Natural killer cell (primary cell): ENCODE data around the gene IBTK. TPM values are rescaled to one million over a fixed set of nuclear protein-coding genes. Genes with fewer than 3 reads are reported as not detected.
"Not testable (repeated sequence)": the region's sequence is repeated elsewhere in the genome, so short reads cannot be mapped to it uniquely, and the experiment has no call there.

Experiments
- ATAC-seq, 3 donors: fragments of 150-1000 bp in 2 of 3; fragments of 200-7000 bp in 1 of 3; cut with Tn5 transposase; 1 replicate in 1 of 3; 2 replicates in 2 of 3; pipeline ENCODE4 v1.10.0; 2021; ENCODE audit warnings: mild to moderate bottlenecking in 2 of 3, moderate library complexity in 2 of 3
- DNase-seq, 2 donors: peaks; one replicate each; pipeline versions ENCODE4 v3.0.0 to v3.0.0-alpha.2; 2013 to 2021; ENCODE audit warnings: mixed read lengths in 1 of 2
- H3K27ac ChIP-seq: one replicate; pipeline ENCODE4 v1.5.1; 2013; ENCODE audit warnings: mild to moderate bottlenecking, low read length
- H3K27me3 ChIP-seq: one replicate; pipeline ENCODE4 v1.6.1; 2013; ENCODE audit warnings: low read length; ENCODE audit not compliant: control insufficient read depth, insufficient read depth
- H3K36me3 ChIP-seq: one replicate; pipeline ENCODE4 v1.6.1; 2013; ENCODE audit warnings: low read length; ENCODE audit not compliant: control insufficient read depth, insufficient read depth
- H3K4me1 ChIP-seq: one replicate; pipeline ENCODE4 v1.6.1; 2013; ENCODE audit warnings: low read length; ENCODE audit not compliant: control insufficient read depth, insufficient read depth
- H3K4me3 ChIP-seq: one replicate; pipeline ENCODE4 v1.5.1; 2013; ENCODE audit warnings: low read length
- H3K9me3 ChIP-seq: one replicate; pipeline ENCODE4 v1.6.1; 2013; ENCODE audit warnings: low read length; ENCODE audit not compliant: control insufficient read depth, insufficient read depth
- H3K27ac Mint-ChIP-seq, 2 donors: one replicate each; pipeline ENCODE4 v1.8.0; 2022; ENCODE audit warnings: mild to moderate bottlenecking in 2 of 2, mixed read lengths in 2 of 2, moderate library complexity in 1 of 2
- H3K27me3 Mint-ChIP-seq, 2 donors: one replicate each; pipeline ENCODE4 v1.8.0; 2022; ENCODE audit warnings: low read depth in 2 of 2, mixed read lengths in 2 of 2
- H3K36me3 Mint-ChIP-seq: one replicate; pipeline ENCODE4 v1.8.0; 2022; ENCODE audit warnings: mixed read lengths
- H3K4me1 Mint-ChIP-seq, 2 donors: one replicate each; pipeline ENCODE4 v1.8.0; 2022; ENCODE audit warnings: mixed read lengths in 2 of 2
- H3K4me3 Mint-ChIP-seq: one replicate; pipeline ENCODE4 v1.8.0; 2022; ENCODE audit warnings: mild to moderate bottlenecking, moderate library complexity, mixed read lengths
- H3K9me3 Mint-ChIP-seq, 2 donors: one replicate each; pipeline ENCODE4 v1.8.0; 2022; ENCODE audit warnings: mixed read lengths in 2 of 2
- WGBS: methylation state at CpG from one replicate; pipeline ENCODE4 v1.1.7; 2013; ENCODE audit warnings: missing lambda C conversion rate; ENCODE audit not compliant: insufficient coverage; 5-methylcytosine and 5-hydroxymethylcytosine counted together
- intact Hi-C: fragments of 100-400 bp; cut with micrococcal nuclease; formaldehyde crosslinking; loops from one replicate; pipeline ENCODE4 v1.14.2; 2022
- total RNA-seq, 4 donors: library from RNA; stranded (reverse); fragments of 120-200 nt in 1 of 4; gene quantifications; one replicate each; pipeline versions ENCODE4 v1.2.3 to v1.2.4, GENCODE V29; 2013 to 2022
- TF ChIP-seq, protein P1 (sequence below): fragments of 200-600 bp; IDR thresholded peaks from one replicate; pipeline ENCODE4 v1.8.0; 2022; ENCODE audit warnings: antibody characterized with exemption

IBTK gene
- total RNA-seq, 3 donors from 2014 or later (not counting 1 experiment from before 2014, with no cell fraction given): 18.3 to 23.5 (median 22.2) TPM

DNA sequence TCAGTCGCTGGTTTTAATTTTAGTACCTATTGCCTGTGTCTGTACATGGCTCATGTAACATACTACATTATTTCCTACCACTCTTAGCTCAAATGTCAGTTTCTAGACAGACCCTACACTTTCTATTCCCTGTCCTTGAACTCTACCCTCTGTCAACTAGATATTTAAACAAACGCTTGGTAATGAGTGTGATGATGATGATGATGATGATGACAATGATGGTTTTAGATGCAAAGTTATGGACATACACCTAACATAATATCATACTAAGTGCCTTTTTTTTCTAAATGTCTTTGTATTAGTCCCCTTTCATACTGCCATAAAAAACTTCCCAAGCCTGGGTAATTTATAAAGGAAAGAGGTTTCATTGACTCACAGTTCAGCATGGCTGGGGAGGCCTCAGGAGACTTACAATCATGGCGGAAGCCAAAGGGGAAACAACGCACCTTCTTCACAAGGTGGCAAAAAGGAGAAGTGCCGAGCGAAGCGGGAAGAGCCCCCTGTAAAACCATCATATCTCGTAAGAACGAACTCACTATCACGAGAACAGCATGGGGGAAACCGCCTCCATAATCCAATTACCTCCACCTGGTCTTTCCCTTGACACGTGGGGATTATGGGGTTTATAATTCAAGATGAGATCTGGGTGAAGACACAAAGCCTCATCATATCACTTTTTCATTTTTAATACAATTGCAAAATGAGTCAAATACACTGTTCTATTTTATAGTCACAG is 87.1 kb downstream of the IBTK start:
- ATAC-seq: no peak
- Mint-ChIP-seq H3K36me3 (no peaks in the 10 kb centered on the region), H3K9me3 (no peaks in the 10 kb centered on the region), H3K4me3 (no peak overlapping the region), H3K4me1 (no peaks in the 10 kb centered on the region), H3K27ac (no peak overlapping the region), H3K27me3 (no peaks in the 10 kb centered on the region)
- WGBS: 96% methylated on average over 3 of the region's 12 CpGs
- Histone ChIP-seq H3K4me3 (no peak overlapping the region), H3K27me3 (no peaks in the 10 kb centered on the region), H3K4me1 (no peaks in the 10 kb centered on the region), H3K9me3 (no peaks in the 10 kb centered on the region), H3K36me3 (no peaks in the 10 kb centered on the region), H3K27ac (no peak overlapping the region)
- TF ChIP-seq, protein P1, sequence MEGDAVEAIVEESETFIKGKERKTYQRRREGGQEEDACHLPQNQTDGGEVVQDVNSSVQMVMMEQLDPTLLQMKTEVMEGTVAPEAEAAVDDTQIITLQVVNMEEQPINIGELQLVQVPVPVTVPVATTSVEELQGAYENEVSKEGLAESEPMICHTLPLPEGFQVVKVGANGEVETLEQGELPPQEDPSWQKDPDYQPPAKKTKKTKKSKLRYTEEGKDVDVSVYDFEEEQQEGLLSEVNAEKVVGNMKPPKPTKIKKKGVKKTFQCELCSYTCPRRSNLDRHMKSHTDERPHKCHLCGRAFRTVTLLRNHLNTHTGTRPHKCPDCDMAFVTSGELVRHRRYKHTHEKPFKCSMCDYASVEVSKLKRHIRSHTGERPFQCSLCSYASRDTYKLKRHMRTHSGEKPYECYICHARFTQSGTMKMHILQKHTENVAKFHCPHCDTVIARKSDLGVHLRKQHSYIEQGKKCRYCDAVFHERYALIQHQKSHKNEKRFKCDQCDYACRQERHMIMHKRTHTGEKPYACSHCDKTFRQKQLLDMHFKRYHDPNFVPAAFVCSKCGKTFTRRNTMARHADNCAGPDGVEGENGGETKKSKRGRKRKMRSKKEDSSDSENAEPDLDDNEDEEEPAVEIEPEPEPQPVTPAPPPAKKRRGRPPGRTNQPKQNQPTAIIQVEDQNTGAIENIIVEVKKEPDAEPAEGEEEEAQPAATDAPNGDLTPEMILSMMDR: no peak
- no peak for DNase-seq
- intact Hi-C loops: no loop called here

DNA sequence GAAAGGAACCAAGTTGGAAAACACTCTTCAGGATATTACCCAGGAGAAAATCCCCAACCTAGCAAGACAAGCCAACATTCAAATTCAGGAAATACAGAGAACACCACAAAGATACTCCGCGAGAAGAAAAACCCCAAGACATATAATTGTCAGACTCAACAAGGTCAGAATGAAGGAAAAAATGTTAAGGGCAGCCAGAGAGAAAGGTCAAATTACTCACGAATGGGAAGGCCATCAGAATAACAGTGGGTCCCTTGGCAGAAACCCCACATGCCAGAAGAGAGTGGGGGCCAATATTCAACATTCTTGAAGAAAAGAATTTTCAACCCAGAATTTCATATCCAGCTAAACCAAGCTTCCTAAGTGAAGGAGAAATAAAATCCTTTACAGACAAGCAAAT is 94.8 kb downstream of the IBTK start:
- H3K4me1 ChIP-seq, H3K4me3 ChIP-seq, H3K27me3 ChIP-seq, H3K27ac ChIP-seq, H3K4me3 Mint-ChIP-seq, H3K27ac Mint-ChIP-seq, H3K4me1 Mint-ChIP-seq, H3K9me3 ChIP-seq, intact Hi-C loops, H3K9me3 Mint-ChIP-seq, ATAC-seq, DNase-seq, H3K27me3 Mint-ChIP-seq, H3K36me3 ChIP-seq: not testable (repeated sequence)
- WGBS: 86% methylated on average over 3 of the region's 3 CpGs
- peaks cover 20% of the 10 kb centered on the region for H3K36me3 Mint-ChIP-seq

DNA sequence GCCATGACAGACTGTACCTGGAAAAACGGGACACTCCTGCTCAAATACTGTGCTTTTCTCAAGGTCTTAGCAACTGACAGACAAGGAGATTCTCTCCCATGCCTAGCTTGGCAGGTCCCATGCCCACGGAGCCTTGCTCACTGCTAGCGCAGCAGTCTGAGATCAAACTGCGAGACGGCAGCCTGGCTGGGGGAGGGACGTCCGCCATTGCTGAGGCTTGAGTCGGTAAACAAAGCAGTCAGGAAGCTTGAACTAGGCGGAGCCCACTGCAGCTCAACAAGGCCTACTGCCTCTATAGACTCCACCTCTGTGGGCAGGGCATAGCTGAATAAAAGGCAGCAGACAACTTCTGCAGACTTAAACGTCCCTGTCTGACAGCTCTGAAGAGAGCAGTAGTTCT is 96.4 kb downstream of the IBTK start:
- H3K9me3 ChIP-seq, H3K4me1 Mint-ChIP-seq, ATAC-seq, H3K36me3 ChIP-seq, H3K27ac Mint-ChIP-seq, DNase-seq, H3K27ac ChIP-seq, H3K27me3 ChIP-seq, H3K4me3 Mint-ChIP-seq, H3K4me3 ChIP-seq, H3K27me3 Mint-ChIP-seq, H3K4me1 ChIP-seq, H3K9me3 Mint-ChIP-seq, intact Hi-C loops: not testable (repeated sequence)
- H3K36me3 Mint-ChIP-seq: peaks cover 20% of the 10 kb centered on the region
- whole genome bisulfite sequencing: 96% methylated on average over 10 of the region's 10 CpGs

DNA sequence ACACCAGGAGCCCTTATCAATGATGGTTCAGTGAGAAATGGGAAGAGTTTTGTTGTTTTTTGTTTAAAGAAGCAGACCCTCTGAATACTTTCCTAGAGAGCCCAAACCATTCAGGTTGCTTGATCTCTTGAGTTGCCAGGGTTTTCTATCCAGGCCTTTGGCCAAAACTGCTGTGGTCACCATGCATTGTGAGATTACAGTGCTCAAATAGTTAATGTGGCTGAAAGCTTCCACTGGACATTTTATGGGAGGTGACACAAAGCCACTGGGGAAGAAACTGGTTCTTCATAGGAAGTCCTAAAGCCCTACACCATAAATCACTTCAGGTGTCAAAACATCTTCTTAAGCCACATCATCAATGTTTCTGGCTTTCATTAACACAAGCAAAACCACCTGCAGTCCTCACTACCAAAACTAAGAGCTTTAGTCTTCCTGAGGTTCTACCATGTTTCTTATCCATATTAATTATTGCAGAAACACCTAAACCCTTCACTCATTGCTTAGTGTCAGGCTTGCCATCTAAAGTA is 101.6 kb downstream of the IBTK start:
- Mint-ChIP-seq H3K27ac (no peak overlapping the region), H3K4me1 (no peaks in the 10 kb centered on the region), H3K36me3 (peaks cover 5% of the 10 kb centered on the region), H3K4me3 (no peak overlapping the region), H3K27me3 (no peaks in the 10 kb centered on the region), H3K9me3 (no peaks in the 10 kb centered on the region)
- Histone ChIP-seq H3K9me3 (no peaks in the 10 kb centered on the region), H3K27me3 (no peaks in the 10 kb centered on the region), H3K4me3 (no peak overlapping the region), H3K27ac (no peak overlapping the region), H3K4me1 (no peaks in the 10 kb centered on the region), H3K36me3 (no peaks in the 10 kb centered on the region)
- TF ChIP-seq, protein P1: no peak
- DNase-seq: no peak
- ATAC-seq: no peak
- intact Hi-C loops: no loop called here
